H1 (cell line): ENCODE measurements around the gene CAMK2D. TPM values are rescaled to one million over a fixed set of nuclear protein-coding genes. Genes with fewer than 3 reads are reported as not detected.

ENCODE experiments used
- CTCF ChIA-PET: fragments of 300-600 bp; sonication (Branson Sonifier 250); formaldehyde crosslinking; loops from one replicate; lab custom pipeline; 2021; ENCODE audit not compliant: partially characterized antibody; lab: Charles Lee
- POLR2A ChIA-PET: fragments of 300-600 bp; sonication (Branson Sonifier 250); formaldehyde crosslinking; loops from one replicate; lab custom pipeline; 2021; ENCODE audit warnings: inconsistent platforms; ENCODE audit not compliant: partially characterized antibody; lab: Charles Lee
- DNase-seq, 2 experiments: peaks; one replicate each; pipeline versions ENCODE4 v3.0.0 to v3.0.0-alpha.2; 2010 to 2022; ENCODE audit warnings: low spot score in 2 of 2, low read depth in 1 of 2, mixed read lengths in 1 of 2
- FAIRE-seq: peaks from 2 replicates; lab custom pipeline; 2011; peaks lifted over from hg19 to GRCh38; lab: Jason Lieb, UNC
- H2AFZ ChIP-seq: 2 replicates; pipeline ENCODE4 v1.8.1; 2012; ENCODE audit warnings: low read length, inconsistent platforms
- H2AK5ac ChIP-seq: 2 replicates; pipeline ENCODE4 v1.6.1; 2013; ENCODE audit warnings: low read depth, low read length
- H2BK120ac ChIP-seq: replicated peaks from 2 replicates; pipeline ENCODE3; 2013; ENCODE audit warnings: low read depth, low read length, inconsistent platforms
- H2BK12ac ChIP-seq: 2 replicates; pipeline ENCODE4 v1.6.1; 2013; ENCODE audit warnings: low read depth, low read length
- H2BK15ac ChIP-seq: 2 replicates; pipeline ENCODE4 v1.6.1; 2013; ENCODE audit warnings: low read length
- H2BK20ac ChIP-seq: 2 replicates; pipeline ENCODE4 v1.6.1; 2013; ENCODE audit warnings: low read length
- H2BK5ac ChIP-seq: 2 replicates; pipeline ENCODE4 v1.6.1; 2013; ENCODE audit warnings: low read depth, low read length
- H3K14ac ChIP-seq: 2 replicates; pipeline ENCODE4 v1.6.1; 2013; ENCODE audit warnings: inconsistent platforms; ENCODE audit not compliant: insufficient read length
- H3K18ac ChIP-seq: 2 replicates; pipeline ENCODE4 v1.6.1; 2013; ENCODE audit warnings: low read length; ENCODE audit errors: extremely low read depth
- H3K23ac ChIP-seq: 2 replicates; pipeline ENCODE4 v1.6.1; 2013; ENCODE audit warnings: inconsistent platforms; ENCODE audit not compliant: insufficient read length
- H3K23me2 ChIP-seq: 2 replicates; pipeline ENCODE4 v1.6.1; 2013; ENCODE audit warnings: low read depth, low read length
- H3K27ac ChIP-seq: 2 replicates; pipeline ENCODE4 v1.6.1; 2011; ENCODE audit warnings: low read depth, low read length, inconsistent platforms
- H3K27me3 ChIP-seq, 4 experiments: replicated peaks in 1 of 4; 1 replicate in 1 of 4; 2 replicates in 3 of 4; pipeline versions ENCODE4 v1.6.1 to v1.8.1; 2011 to 2013; ENCODE audit warnings: low read length in 3 of 4, mild to moderate bottlenecking in 3 of 4, inconsistent platforms in 2 of 4, mixed read lengths in 2 of 4, moderate library complexity in 1 of 4; ENCODE audit not compliant: control insufficient read depth in 3 of 4, insufficient read depth in 3 of 4; ENCODE audit errors: extremely low read depth in 1 of 4
- H3K36me3 ChIP-seq, 4 experiments: 2 replicates each; pipeline versions ENCODE4 v1.6.1 to v1.8.1; 2011 to 2013; ENCODE audit warnings: mild to moderate bottlenecking in 4 of 4, low read length in 3 of 4, moderate library complexity in 2 of 4, control low read depth in 1 of 4, inconsistent platforms in 1 of 4; ENCODE audit not compliant: insufficient read depth in 4 of 4, control insufficient read depth in 2 of 4
- H3K4ac ChIP-seq: replicated peaks from 2 replicates; pipeline ENCODE3; 2013; ENCODE audit warnings: low read length, low read depth, mixed read lengths, inconsistent platforms; ENCODE audit not compliant: insufficient read length
- H3K4me1 ChIP-seq, 4 experiments: replicated peaks in 1 of 4; 1 replicate in 1 of 4; 2 replicates in 3 of 4; pipeline versions ENCODE4 v1.6.1 to v1.8.1; 2011 to 2013; ENCODE audit warnings: low read length in 3 of 4, inconsistent platforms in 2 of 4, mixed read lengths in 1 of 4; ENCODE audit not compliant: insufficient read depth in 4 of 4, control insufficient read depth in 3 of 4
- H3K4me2 ChIP-seq, 2 experiments: 2 replicates each; pipeline versions ENCODE4 v1.6.1 to v1.8.1; 2011 to 2013; ENCODE audit warnings: low read depth in 2 of 2, low read length in 2 of 2, control low read depth in 1 of 2, inconsistent platforms in 1 of 2, mild to moderate bottlenecking in 1 of 2; ENCODE audit not compliant: insufficient read depth in 1 of 2
- H3K4me3 ChIP-seq, 4 experiments: fragments of 200-600, 300-600 bp in 1 of 4; sonication (generic), shearing (Covaris generic), sonication (Bioruptor Twin) in 1 of 4; 2 replicates each; pipeline versions ENCODE4 v1.5.1 to v1.8.1; 2011 to 2016; ENCODE audit warnings: low read length in 4 of 4, low read depth in 3 of 4, control low read depth in 2 of 4, inconsistent platforms in 2 of 4, mild to moderate bottlenecking in 2 of 4, mixed read lengths in 1 of 4, moderate library complexity in 1 of 4; ENCODE audit not compliant: insufficient read depth in 2 of 4; ENCODE audit errors: extremely low read depth in 1 of 4
- H3K56ac ChIP-seq: replicated peaks from 2 replicates; pipeline ENCODE3; 2013; ENCODE audit warnings: low read depth, mild to moderate bottlenecking, mixed read lengths, low read length, inconsistent platforms; ENCODE audit not compliant: insufficient read length
- H3K79me1 ChIP-seq: 2 replicates; pipeline ENCODE4 v1.6.1; 2013; ENCODE audit warnings: low read depth, low read length, control low read depth
- H3K79me2 ChIP-seq, 2 experiments: 2 replicates each; pipeline versions ENCODE4 v1.6.1 to v1.8.1; 2012 to 2013; ENCODE audit warnings: low read length in 2 of 2, mild to moderate bottlenecking in 2 of 2, inconsistent platforms in 1 of 2; ENCODE audit not compliant: insufficient read depth in 2 of 2, control insufficient read depth in 1 of 2
- H3K9ac ChIP-seq, 4 experiments: replicated peaks in 1 of 4; 1 replicate in 1 of 4; 2 replicates in 3 of 4; pipeline versions ENCODE4 v1.6.1 to v1.8.1; 2011 to 2013; ENCODE audit warnings: low read depth in 3 of 4, low read length in 3 of 4, control low read depth in 2 of 4, mild to moderate bottlenecking in 2 of 4, moderate library complexity in 2 of 4, inconsistent platforms in 1 of 4; ENCODE audit errors: extremely low read depth in 1 of 4
- H3K9me3 ChIP-seq, 2 experiments: 2 replicates each; pipeline versions ENCODE4 v1.6.1 to v1.8.1; 2012 to 2013; ENCODE audit warnings: mild to moderate bottlenecking in 2 of 2, moderate library complexity in 2 of 2, control low read depth in 1 of 2, inconsistent platforms in 1 of 2, low read depth in 1 of 2, low read length in 1 of 2, mixed read lengths in 1 of 2; ENCODE audit not compliant: insufficient read depth in 2 of 2
- H4K20me1 ChIP-seq, 2 experiments: replicated peaks in 1 of 2; 2 replicates each; pipeline versions ENCODE3 to v1.8.1; 2011 to 2013; ENCODE audit warnings: inconsistent platforms in 2 of 2, low read length in 2 of 2, mild to moderate bottlenecking in 1 of 2; ENCODE audit not compliant: insufficient read depth in 2 of 2, control insufficient read depth in 1 of 2
- H4K5ac ChIP-seq: 2 replicates; pipeline ENCODE4 v1.6.1; 2013; ENCODE audit warnings: low read length, low read depth, mixed read lengths, inconsistent platforms; ENCODE audit not compliant: insufficient read length
- H4K8ac ChIP-seq: 2 replicates; pipeline ENCODE4 v1.8.0; 2013; ENCODE audit warnings: mild to moderate bottlenecking, moderate library complexity, low read length, inconsistent platforms; ENCODE audit not compliant: insufficient read depth; ENCODE audit errors: extremely low read depth
- H4K91ac ChIP-seq: replicated peaks from 2 replicates; pipeline ENCODE3; 2013; ENCODE audit warnings: low read length, mixed read lengths, inconsistent platforms; ENCODE audit not compliant: insufficient read length
- E2F6 ChIP-seq: IDR thresholded peaks from 2 replicates; pipeline ENCODE4 v1.6.1; 2012; ENCODE audit warnings: inconsistent platforms
- EZH2 ChIP-seq: fragments of 200-600 bp; sonication (generic); IDR thresholded peaks from 2 replicates; pipeline ENCODE4 v1.7.1; 2012; ENCODE audit warnings: low read depth, mild to moderate bottlenecking, moderate library complexity, low read length, inconsistent platforms; ENCODE audit not compliant: severe bottlenecking
- MAFK ChIP-seq: IDR thresholded peaks from 2 replicates; pipeline ENCODE4 v1.6.1; 2012; ENCODE audit warnings: low read depth, mild to moderate bottlenecking, improper control_type of control experiment, low read length
- SIN3A ChIP-seq, 2 experiments: IDR thresholded peaks in 1 of 2; conservative IDR thresholded peaks in 1 of 2; 2 replicates each; pipeline ENCODE4 v1.6.1; 2011 to 2012; ENCODE audit warnings: low read length in 2 of 2, improper control_type of control experiment in 1 of 2, low read depth in 1 of 2, mild to moderate bottlenecking in 1 of 2
- TCF12 ChIP-seq: IDR thresholded peaks from 2 replicates; pipeline ENCODE4 v1.6.1; 2011; ENCODE audit warnings: low read depth, mild to moderate bottlenecking, low read length
- WGBS, 2 experiments: shearing (Covaris generic) in 1 of 2; methylation state at CpG; one replicate each; pipeline versions ENCODE4 v1.1.6 to v1.1.7; 2013 to 2015; ENCODE audit warnings: low lambda C conversion rate in 2 of 2, mixed read lengths in 2 of 2, inconsistent platforms in 1 of 2, low coverage in 1 of 2, missing lambda C conversion rate in 1 of 2; ENCODE audit not compliant: insufficient replicate concordance in 2 of 2, insufficient coverage in 1 of 2, insufficient read length in 1 of 2; ENCODE audit errors: extremely low coverage in 1 of 2, missing lambda C conversion rate in 1 of 2; 5-methylcytosine and 5-hydroxymethylcytosine counted together
- polyA plus RNA-seq, 7 experiments: library from polyadenylated mRNA; depleted of rRNA in 3 of 7; stranded (reverse) in 5 of 7; unstranded in 2 of 7; fragments of >200 nt in 5 of 7; fragments of 200-250 nt in 2 of 7; gene quantifications; 1 replicate in 5 of 7; 2 replicates in 1 of 7; 4 replicates in 1 of 7; pipeline versions ENCODE4 v1.2.1 to v1.2.3, GENCODE V29; 2011 to 2013; ENCODE audit warnings: missing spikeins in 2 of 7, mixed read lengths in 2 of 7
- total RNA-seq: library from RNA; stranded (reverse); fragmentation: NEBNext Ultra II Directional; extraction: Animal tissue kit (Norgen Biotek cat#: 25700); gene quantifications from 2 replicates; pipeline ENCODE4 v1.2.1, GENCODE V29; 2021

Gene CAMK2D
- total and polyA plus RNA-seq, 2 of the 8 experiments (the other 6 are each of a cell fraction or from before 2014, with no cell fraction given) = 3.2 to 7.0 TPM

GRCh38 chr4:113405874-113406722 lies 355.4 kb downstream of the CAMK2D start:
- Histone ChIP-seq H2BK120ac (no peak overlapping the region), H3K27me3 (no peaks in the 10 kb centered on the region), H3K23ac (no peak overlapping the region), H4K91ac (no peak overlapping the region), H2BK5ac (no peak overlapping the region), H3K36me3 (no peaks in the 10 kb centered on the region), H2BK20ac (no peak overlapping the region), H3K79me1 (no peaks in the 10 kb centered on the region), H3K4me3 (no peak overlapping the region), H3K79me2 (no peaks in the 10 kb centered on the region), H2AFZ (peak overlapping the region; percentile 86; the same call in 1 of the 2 replicates), H3K9ac (no peak overlapping the region), H3K23me2 (no peaks in the 10 kb centered on the region), H4K8ac (no peak overlapping the region), H3K56ac (no peak overlapping the region), H2BK15ac (no peak overlapping the region), H4K5ac (no peak overlapping the region), H3K4ac (no peak overlapping the region), H3K18ac (no peak overlapping the region), H3K9me3 (no peaks in the 10 kb centered on the region), H2BK12ac (no peak overlapping the region), H2AK5ac (no peak overlapping the region), H3K27ac (no peak overlapping the region), H3K4me1 (peaks cover 0 to 4% (median 0%) of the 10 kb centered on the region in 4 experiments; a peak in 1 of 7 replicates), H3K14ac (no peak overlapping the region), H4K20me1 (no peaks in the 10 kb centered on the region), H3K4me2 (no peak overlapping the region)
- ChIA-PET POLR2A (no interaction called here), CTCF (interaction anchor here (0.9 to 2.0 kb wide), 2 partner anchors 11 to 319 kb away, joined by 3 to 6 read pairs; no protein-coding TSS in a partner anchor)
- no peak for FAIRE-seq
- TF ChIP-seq EZH2 (no peak), E2F6 (no peak), TCF12 (no peak), MAFK (0 out of 2 replicates have a peak, but pooled peaks have one; percentile 37), SIN3A (conservative IDR thresholded peaks at IDR 0.05 in 1 of 2, IDR thresholded peaks at IDR 0.05 in 1 of 2; ENCODE audit: low read depth in 1 of 2, low read length in 2 of 2) (no peak)
- WGBS, 2 experiments = 89% methylated on average over 7 of the region's 7 CpGs; no CpG with 5 or more reads in 1 of the 2 experiments
- DNase-seq = no peak
